Thyroid gland (tissue), 4 donors: ENCODE measurements around the gene PCGF3. TPM values are rescaled to one million over a fixed set of nuclear protein-coding genes. Genes with fewer than 3 reads are reported as not detected.

ENCODE experiments used
- DNase-seq, 2 donors: peaks; one replicate each; pipeline ENCODE4 v3.0.0-alpha.2; 2019
- H3K27ac ChIP-seq, 3 donors: fragments of 200-600 bp; sonication (generic); 1 replicate in 2 of 3; 2 replicates in 1 of 3; pipeline ENCODE4 v1.5.1; 2016 to 2019; ENCODE audit warnings: mild to moderate bottlenecking in 1 of 3, moderate library complexity in 1 of 3
- H3K27me3 ChIP-seq: fragments of 200-600 bp; sonication (generic); one replicate; pipeline ENCODE4 v1.5.1; 2019
- H3K36me3 ChIP-seq, 2 donors: fragments of 200-600 bp; sonication (generic); one replicate each; pipeline ENCODE4 v1.5.1; 2016 to 2019
- H3K4me1 ChIP-seq, 2 donors: fragments of 200-600 bp; sonication (generic); one replicate each; pipeline ENCODE4 v1.5.1; 2017 to 2019
- H3K4me3 ChIP-seq, 3 donors: fragments of 200-600 bp; sonication (generic); replicated peaks in 1 of 3; 1 replicate in 2 of 3; 2 replicates in 1 of 3; pipeline ENCODE4 v1.5.1; 2016; ENCODE audit warnings: mild to moderate bottlenecking in 1 of 3
- H3K9me3 ChIP-seq: fragments of 200-600 bp; sonication (generic); one replicate; pipeline ENCODE4 v1.5.1; 2017
- CTCF ChIP-seq, 6 experiments: fragments of 200-600 bp in 3 of 6; fragments of 450-650 bp in 3 of 6; sonication (generic) in 3 of 6; IDR thresholded peaks; one replicate each; pipeline ENCODE4 v1.5.1; 2016 to 2019; ENCODE audit warnings: antibody characterized with exemption in 6 of 6, mild to moderate bottlenecking in 2 of 6, inconsistent platforms in 1 of 6, moderate library complexity in 1 of 6
- POLR2A ChIP-seq, 2 donors: fragments of 450-650 bp; IDR thresholded peaks; one replicate each; pipeline ENCODE4 v1.6.1; 2017; ENCODE audit warnings: antibody characterized with exemption in 2 of 2, mild to moderate bottlenecking in 2 of 2, moderate library complexity in 1 of 2
- WGBS, 2 donors: methylation state at CpG; one replicate each; pipeline ENCODE4 v1.1.5; 2017; 5-methylcytosine and 5-hydroxymethylcytosine counted together
- intact Hi-C: fragments of 100-400 bp; cut with DNase I; formaldehyde crosslinking; loops from one replicate; pipeline ENCODE4 v1.15.1; 2023
- total RNA-seq, 4 donors: library from RNA; depleted of rRNA; stranded (reverse); fragments of >200 nt; gene quantifications; one replicate each; pipeline ENCODE4 v1.2.3, GENCODE V29; 2016

PCGF3 gene
- total RNA-seq, 4 donors from 2014 or later = 41.4 to 60.0 (median 50.2) TPM

- TF ChIP-seq CTCF (IDR thresholded peaks at IDR 0.05) = no peak
- TF ChIP-seq POLR2A (IDR thresholded peaks at IDR 0.05) = no peak
- WGBS, 2 donors = 67 to 83% methylated on average over 5 to 8 of the region's 8 CpGs
- Histone ChIP-seq H3K4me1 (peaks cover 16 to 33% of the 10 kb centered on the region in 2 donors), H3K27me3 (peaks cover 23% of the 10 kb centered on the region), H3K4me3 (no peak overlapping the region), H3K27ac (no peak overlapping the region), H3K9me3 (no peaks in the 10 kb centered on the region), H3K36me3 (no peaks in the 10 kb centered on the region)
- intact Hi-C loops = no loop called here
- DNase-seq = no peak
Observed at GRCh38 chr4:790466-790820, 84.8 kb downstream of the PCGF3 start.

- Histone ChIP-seq H3K9me3 (no peaks in the 10 kb centered on the region), H3K4me3 (no peak overlapping the region), H3K27me3 (peaks cover 17% of the 10 kb centered on the region), H3K36me3 (no peaks in the 10 kb centered on the region), H3K4me1 (peaks cover 8 to 27% of the 10 kb centered on the region in 2 donors), H3K27ac (no peak overlapping the region)
- intact Hi-C loops = no loop called here
- no peak for DNase-seq
- WGBS, 2 donors = 70 to 81% methylated on average over 10 to 14 of the region's 29 CpGs
- TF ChIP-seq CTCF (IDR thresholded peaks at IDR 0.05) (no peak), POLR2A (IDR thresholded peaks at IDR 0.05) (no peak)
Observed at GRCh38 chr4:791252-791897, 85.7 kb downstream of the PCGF3 start.

GRCh38 chr4:791898-792625 is 86.4 kb downstream of the PCGF3 start:
- DNase-seq = peak; percentile 73 to 74
- H3K36me3 ChIP-seq = no peaks in the 10 kb centered on the region
- H3K27me3 ChIP-seq = peaks cover 14% of the 10 kb centered on the region
- H3K9me3 ChIP-seq = no peaks in the 10 kb centered on the region
- no peak overlapping the region for H3K27ac ChIP-seq
- H3K4me1 ChIP-seq = peaks cover 5 to 24% of the 10 kb centered on the region in 2 donors
- intact Hi-C loops = no loop called here
- TF ChIP-seq CTCF (IDR thresholded peaks at IDR 0.05) (no peak), POLR2A (IDR thresholded peaks at IDR 0.05) (no peak)
- H3K4me3 ChIP-seq = peak overlapping the region in 1 of 3 donors; percentile 12
- WGBS, 2 donors = 11 to 17% methylated on average over 16 to 18 of the region's 50 CpGs

- Histone ChIP-seq H3K4me3 (peak overlapping the region in 1 of 3 donors; percentile 12), H3K36me3 (no peaks in the 10 kb centered on the region), H3K27ac (no peak overlapping the region), H3K27me3 (peaks cover 14% of the 10 kb centered on the region), H3K4me1 (peaks cover 5 to 24% of the 10 kb centered on the region in 2 donors), H3K9me3 (no peaks in the 10 kb centered on the region)
- TF ChIP-seq CTCF (IDR thresholded peaks at IDR 0.05) = no peak
- no peak for TF ChIP-seq POLR2A (IDR thresholded peaks at IDR 0.05)
- WGBS, 2 donors = 44 to 54% methylated on average over 12 to 16 of the region's 17 CpGs
- DNase-seq = no peak
- intact Hi-C loops = no loop called here
Observed at GRCh38 chr4:792626-793092, 87.0 kb downstream of the PCGF3 start.
